GM19397 (cell line): ENCODE measurements around the gene PHF19.

ENCODE experiments used
- ATAC-seq: cut with Tn5 transposase; IDR thresholded peaks from one replicate; pipeline ENCODE4 v1.9.1; 2021; ENCODE audit warnings: mild to moderate bottlenecking, moderate library complexity; ENCODE audit not compliant: unreplicated experiment

PHF19 gene

GRCh38 chr9:120875195-120875565 is 1.8 kb downstream of the PHF19 start:
- no peak for ATAC-seq

GRCh38 chr9:120874226-120875194 is 2.5 kb downstream of the PHF19 start:
- ATAC-seq = no peak

- no peak for ATAC-seq
Measured at GRCh38 chr9:120873512-120873911, 3.5 kb downstream of the PHF19 start.

- no peak for ATAC-seq
Measured at GRCh38 chr9:120872791-120873502, 4.0 kb downstream of the PHF19 start.

- no peak for ATAC-seq
Measured at GRCh38 chr9:120870206-120870605, 6.8 kb downstream of the PHF19 start.

- no peak for ATAC-seq
Measured at GRCh38 chr9:120869726-120870125, 7.3 kb downstream of the PHF19 start.

- ATAC-seq = no peak
Measured at GRCh38 chr9:120869360-120869687, 7.7 kb downstream of the PHF19 start.

- peak; percentile 94 for ATAC-seq
Measured at GRCh38 chr9:120868676-120869359, 8.2 kb downstream of the PHF19 start.

GRCh38 chr9:120868339-120868675 is 8.7 kb downstream of the PHF19 start:
- no peak for ATAC-seq

- no peak for ATAC-seq
Measured at GRCh38 chr9:120867676-120868338, 9.2 kb downstream of the PHF19 start.

GRCh38 chr9:120866651-120867050 is 10.3 kb downstream of the PHF19 start:
- ATAC-seq = no peak

GRCh38 chr9:120865809-120866208 is 11.2 kb downstream of the PHF19 start:
- ATAC-seq = no peak

- no peak for ATAC-seq
Measured at GRCh38 chr9:120865176-120865575, 11.8 kb downstream of the PHF19 start.

- no peak for ATAC-seq
Measured at GRCh38 chr9:120864719-120865118, 12.3 kb downstream of the PHF19 start.

GRCh38 chr9:120863833-120864232 is 13.2 kb downstream of the PHF19 start:
- ATAC-seq = no peak

GRCh38 chr9:120862452-120862851 is 14.5 kb downstream of the PHF19 start:
- no peak for ATAC-seq

- ATAC-seq = no peak
Measured at GRCh38 chr9:120861935-120862334, 15.1 kb downstream of the PHF19 start.

GRCh38 chr9:120860083-120860482 is 16.9 kb downstream of the PHF19 start:
- no peak for ATAC-seq

GRCh38 chr9:120859361-120859760 is 17.6 kb downstream of the PHF19 start:
- ATAC-seq = no peak

- no peak for ATAC-seq
Measured at GRCh38 chr9:120857902-120858301, 19.1 kb downstream of the PHF19 start.

GRCh38 chr9:120857481-120857880 is 19.5 kb downstream of the PHF19 start:
- no peak for ATAC-seq
